NCI-H82 treated with DMSO at 0.1 percent for 48 hours (cell line): ENCODE measurements around the gene BTD.

Experiments used
- DNase-seq: peaks from one replicate; lab custom pipeline; 2025; ENCODE audit not compliant: unreplicated experiment; lab: John Stamatoyannopoulos, UW

BTD gene

DNA sequence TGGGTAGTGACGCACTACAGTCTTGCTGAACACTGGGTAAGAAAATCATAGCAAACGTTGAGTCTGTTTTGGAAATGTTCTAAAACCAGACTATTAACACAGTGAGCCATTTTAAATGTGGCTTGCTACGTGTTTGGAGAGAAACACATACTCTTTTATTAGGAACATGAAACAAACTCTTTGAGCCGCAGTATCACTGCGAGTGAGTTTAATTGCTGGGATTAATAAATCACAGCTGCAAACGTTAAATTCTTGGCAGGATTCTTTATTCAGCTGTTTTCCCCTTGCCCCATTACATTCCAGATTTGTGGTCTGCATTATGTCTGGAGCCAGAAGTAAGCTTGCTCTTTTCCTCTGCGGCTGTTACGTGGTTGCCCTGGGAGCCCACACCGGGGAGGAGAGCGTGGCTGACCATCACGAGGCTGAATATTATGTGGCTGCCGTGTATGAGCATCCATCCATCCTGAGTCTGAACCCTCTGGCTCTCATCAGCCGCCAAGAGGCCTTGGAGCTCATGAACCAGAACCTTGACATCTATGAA is 33.6 kb downstream of the BTD start:
- DNase-seq, result no peak

DNA sequence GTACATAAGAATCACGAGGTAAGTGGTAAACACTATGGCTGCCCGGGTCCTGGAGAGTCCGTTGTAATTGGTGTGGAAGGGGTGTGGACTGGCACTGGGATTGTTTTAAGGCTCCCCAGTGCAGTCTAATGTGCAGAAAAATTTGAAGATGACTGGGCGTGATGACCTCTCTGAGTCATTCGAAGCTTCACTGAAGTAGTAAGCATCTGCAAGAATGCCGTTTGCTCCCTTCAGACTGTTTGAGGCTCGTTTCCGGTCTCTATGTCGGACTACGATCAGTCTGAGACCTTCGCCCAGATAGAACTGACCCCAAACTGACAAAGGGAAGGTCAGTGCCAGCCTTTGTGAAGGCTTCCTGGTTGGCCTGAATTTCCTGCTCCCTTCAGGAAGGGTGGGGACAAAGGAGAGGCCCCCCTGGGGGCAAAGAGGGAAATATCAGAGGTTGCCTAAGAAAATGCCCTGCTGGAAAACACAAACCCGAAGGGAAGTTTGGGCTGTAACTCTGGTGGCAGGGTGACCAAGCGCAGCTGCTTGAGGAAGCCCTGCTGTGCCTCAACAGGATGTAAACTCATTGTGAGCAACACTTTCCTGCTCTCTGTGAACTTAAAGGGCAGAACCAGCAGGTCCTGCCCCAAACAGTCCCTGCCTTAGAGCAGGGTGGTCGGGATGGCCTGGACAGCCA is 34.6 kb downstream of the BTD start:
- DNase-seq, result no peak

DNA sequence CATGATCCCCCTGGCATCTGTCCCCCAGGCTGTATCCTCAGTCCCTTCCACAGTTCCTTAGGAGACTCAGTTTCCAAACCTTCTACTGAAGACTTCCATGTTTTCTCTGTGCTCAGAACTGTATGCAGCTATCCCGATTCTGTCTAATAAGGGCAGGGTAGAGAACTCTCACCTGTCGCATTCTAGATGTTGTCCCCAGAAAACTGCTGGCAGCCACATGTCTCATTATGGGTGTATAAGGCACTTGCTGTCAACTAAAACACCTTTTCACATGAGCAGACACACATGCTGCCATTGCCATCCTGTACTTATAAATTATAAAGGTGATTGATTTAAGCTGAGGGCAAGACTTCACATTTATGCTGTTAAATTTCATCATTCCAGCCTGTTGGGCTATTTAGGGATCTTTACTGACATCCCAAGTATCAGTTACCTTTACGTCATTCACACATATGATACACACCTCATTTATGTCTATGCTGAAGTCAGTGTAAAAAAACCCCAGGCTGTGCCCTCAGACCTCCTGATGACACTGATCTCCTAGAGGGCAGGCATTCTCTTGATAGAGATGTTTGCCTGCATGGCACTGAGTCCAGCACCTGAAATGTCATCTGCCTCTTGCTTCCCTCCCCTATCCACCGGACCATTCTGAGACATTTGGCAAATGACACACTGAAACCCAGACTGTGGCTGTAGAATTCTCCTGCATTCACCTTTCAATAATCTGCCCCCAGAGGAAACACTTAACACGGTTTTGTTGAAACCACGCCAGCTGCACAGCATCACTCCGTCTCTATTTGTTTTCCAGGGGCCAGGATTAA is 35.8 kb downstream of the BTD start:
- DNase-seq, result no peak

DNA sequence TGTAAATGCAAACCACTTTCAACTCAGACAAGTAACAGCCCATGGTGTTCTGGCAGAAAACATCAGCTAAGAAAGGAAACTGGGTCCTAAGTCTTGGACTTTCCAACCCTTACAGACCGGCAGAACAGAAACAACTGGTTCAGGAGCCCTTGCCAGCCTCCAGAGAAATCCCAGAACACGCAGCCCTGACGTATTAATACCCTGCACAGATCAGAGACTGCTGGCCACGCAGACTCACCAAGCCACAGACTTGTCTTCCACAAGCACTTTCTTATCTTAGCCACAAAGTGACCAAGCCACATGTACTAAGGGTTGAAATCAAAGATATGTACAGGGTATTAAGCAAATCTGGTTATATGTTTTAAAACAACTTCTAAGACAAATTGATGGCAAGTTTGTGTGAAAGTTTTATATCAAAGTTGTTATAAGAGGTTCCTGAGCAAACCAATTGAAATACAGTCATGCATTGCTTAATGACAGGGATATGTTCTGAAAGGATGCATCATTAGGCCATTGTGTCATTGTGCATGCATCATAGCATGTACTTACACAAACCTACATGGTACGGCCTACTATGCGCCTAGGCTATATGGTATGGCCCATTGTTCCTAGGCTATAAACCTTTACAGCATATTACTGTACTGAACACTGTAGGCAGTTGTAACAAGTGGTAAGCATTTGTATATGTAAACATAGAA is 36.8 kb downstream of the BTD start:
- no peak for DNase-seq

- no peak for DNase-seq
Observed at GRCh38 chr3:15638891-15639262, 37.3 kb downstream of the BTD start.

DNA sequence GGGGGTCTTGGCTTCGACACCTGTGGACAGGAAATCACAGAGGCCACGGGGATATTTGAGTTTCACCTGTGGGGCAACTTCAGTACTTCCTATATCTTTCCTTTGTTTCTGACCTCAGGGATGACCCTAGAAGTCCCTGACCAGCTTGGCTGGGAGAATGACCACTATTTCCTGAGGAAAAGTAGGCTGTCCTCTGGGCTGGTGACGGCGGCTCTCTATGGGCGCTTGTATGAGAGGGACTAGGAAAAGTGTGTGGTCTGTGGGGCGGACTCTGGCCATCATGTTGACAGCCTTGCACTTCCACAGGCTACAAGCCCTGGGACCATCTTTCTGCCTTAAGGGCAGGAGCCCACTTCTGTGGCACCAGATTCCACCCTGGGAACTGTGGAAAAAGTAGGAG is 43.7 kb downstream of the BTD start:
- no peak for DNase-seq

DNA sequence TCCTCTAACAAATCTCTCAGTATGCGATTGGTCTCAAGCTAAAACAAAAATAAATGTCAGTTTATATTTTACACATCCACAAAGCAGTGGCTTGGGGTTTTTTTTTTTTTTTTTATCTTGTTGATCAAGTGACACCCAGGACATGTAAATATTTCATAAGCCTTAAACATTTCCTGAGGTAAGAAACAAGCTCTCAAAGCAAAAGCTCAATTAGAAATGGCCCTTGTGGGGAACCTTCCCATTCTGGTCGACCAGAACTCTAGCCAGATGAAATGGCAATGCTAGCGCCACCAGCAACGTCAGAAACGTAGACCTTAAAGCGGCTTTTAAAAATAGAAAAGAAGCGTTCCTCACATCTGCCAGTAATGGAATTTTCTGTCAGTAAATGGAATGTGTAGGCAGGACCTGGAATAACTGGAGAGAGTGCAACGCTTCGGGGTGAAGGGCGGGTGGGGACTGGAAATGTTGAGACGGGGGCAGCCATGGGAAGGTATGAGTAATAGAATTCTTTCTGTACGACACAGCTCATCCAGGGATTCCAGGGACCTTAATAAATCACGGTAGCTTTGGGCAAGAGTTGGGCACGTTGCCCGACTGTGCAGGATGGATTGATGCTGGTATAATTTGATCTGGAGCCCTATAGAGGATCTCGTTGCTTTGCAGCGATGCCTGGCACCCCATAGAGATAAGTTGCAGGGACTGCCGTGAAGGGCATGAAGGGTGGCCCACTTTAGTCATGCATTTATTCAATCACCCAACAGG is 44.4 kb downstream of the BTD start:
- no peak for DNase-seq

DNA sequence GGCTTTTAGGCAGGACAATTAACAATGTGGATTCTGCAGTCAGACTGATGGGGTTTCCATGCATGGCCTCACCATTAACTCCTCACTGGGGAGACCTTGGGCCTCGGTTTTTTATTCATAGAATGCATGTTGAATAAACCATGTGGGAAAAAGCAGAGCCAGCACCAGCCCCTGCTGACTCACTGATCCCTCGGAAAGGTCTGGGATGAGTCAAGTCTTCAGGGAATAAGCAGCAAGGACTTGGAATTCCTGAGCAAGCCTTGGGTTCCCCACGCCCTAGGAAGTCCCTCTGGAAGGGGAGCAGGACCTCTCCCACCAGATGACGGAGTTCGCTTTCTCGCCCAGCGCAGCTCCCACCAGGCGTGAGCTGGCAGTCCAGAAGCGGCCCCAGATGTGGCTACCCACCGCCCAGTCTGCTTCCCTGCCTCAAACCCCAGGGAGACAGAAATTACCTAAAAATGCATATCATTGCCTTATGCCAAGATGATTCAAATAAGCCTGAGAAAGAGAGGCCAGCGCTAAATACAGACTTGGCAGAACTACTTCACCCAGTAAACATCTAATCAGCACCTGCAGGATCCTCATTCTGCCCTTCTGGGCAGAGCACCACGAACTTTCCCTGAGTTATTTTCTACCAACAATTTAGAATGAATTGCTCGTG is 45.4 kb downstream of the BTD start:
- DNase-seq, result no peak

DNA sequence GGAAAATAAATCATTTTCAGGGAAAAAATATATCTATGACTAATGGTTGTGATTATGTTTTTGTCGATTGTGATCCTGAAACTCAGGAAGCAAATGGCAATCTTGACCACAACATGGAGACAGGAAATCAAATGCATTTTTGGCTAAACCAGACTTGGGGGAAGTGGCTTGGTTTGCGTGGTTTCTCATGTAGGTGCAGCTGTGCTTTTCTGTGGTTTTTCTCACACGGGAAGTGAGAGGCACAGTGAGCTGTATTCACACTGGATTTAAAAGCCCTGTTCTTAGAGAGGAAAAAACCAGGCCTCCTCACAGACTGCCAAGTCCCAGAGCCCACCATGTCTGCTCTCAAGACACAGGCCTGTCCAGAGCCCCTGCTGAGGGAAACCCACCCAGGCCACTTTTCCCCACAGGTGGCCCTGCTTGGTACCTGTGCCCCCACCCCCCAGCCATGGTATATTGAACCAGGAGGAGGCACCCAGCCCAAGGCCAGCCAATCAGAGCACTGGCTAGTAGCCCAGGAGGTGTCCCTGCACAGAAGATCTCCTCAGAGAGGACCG is 46.1 kb downstream of the BTD start:
- DNase-seq, result no peak

DNA sequence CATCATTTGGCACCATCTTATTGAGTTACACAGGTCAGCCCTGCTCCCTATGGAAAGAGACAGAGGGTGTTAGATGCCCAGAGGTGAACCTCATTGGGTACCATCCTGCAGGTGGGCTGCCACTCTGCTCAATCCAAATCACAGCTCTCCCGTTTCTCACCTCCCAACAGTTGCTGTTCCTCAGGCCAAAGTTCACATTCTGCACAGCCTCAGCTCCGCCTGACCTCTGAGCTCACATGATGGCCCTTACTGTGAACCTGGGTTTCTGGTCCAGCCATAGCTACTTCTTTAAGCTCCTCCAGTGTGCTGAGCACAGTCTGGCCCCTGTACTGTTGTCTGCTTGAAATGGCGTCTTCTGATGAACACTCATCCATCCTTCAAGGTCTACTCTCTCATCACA is 47.8 kb downstream of the BTD start:
- DNase-seq, result no peak

- DNase-seq, result no peak
Observed at GRCh38 chr3:15649858-15650257, 48.3 kb downstream of the BTD start.

DNA sequence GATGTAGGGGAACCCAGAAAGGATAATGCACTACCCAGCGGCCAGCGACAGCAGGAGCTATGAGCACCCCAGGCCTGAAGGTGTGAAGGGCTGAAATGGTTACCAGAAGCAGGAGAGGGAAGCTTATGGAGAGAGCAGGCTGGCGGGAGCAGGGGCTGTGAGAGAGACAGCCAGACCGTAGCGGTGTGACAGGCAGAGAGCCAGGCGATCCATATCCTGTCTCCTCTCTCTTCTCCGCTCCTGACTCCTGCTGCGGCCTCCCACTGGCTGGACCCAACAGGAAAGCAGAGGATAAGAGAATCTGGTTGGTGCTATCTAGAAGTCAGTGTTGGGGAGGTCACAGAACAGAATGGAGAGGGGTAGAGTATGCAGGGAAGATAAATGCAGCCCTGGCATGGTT is 49.9 kb downstream of the BTD start:
- DNase-seq, result no peak

DNA sequence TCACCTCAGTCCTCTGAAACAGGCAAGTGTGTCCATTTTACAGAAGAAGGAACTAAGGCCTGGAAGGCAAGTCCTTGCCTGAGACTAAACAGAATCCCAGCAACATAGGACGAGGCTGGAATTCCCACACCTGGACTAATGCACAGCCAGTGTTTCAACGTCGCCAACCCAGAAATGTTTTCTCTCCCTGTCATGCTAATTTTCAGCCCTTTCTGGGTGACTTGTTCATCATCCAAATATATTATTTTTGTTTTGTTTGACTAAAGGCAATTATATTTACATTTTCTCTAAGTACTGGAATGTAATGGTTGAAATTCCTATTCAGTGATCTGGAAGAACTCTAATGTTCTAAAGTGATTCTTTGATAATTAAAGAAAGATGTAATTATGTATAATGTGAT is 51.8 kb downstream of the BTD start:
- DNase-seq, result no peak

DNA sequence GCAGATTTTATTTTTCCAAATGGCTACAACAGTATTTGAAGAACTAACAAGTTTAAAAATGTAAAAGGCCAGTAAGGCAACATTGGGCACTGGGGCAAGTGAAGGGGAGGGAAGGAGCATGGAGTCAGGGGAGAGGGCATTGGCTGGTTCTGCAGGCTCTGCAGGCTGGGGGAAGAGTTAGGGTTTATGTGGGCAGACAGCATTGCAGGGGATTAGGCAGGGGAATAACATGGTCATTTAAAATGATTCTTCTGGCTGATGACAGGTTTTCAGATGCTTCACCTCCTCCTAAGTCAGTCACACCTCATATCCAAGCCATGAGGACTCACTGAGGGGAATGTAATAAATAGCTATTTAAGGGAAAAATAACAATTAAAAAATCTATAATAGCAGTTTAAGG is 52.6 kb downstream of the BTD start:
- DNase-seq, result no peak

DNA sequence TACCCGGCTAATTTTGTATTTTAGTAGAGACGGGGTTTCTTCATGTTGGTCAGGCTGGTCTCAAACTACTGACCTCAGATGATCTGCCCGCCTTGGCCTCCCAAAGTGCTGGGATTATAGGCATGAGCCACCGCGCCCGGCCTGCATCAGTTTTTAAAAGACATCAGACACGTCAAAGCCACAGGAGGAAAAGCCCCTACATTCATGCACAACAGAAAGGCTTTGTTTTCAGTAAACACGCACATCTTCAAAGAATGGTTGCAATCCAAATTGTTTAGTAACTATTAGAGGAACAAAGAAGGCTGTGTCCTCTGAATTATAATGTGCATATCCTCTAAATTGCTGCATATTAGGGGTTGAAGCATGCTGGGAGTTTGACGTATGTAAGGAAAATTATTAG is 53.3 kb downstream of the BTD start:
- no peak for DNase-seq

GRCh38 chr3:15656342-15656741 is 54.8 kb downstream of the BTD start:
- no peak for DNase-seq

DNA sequence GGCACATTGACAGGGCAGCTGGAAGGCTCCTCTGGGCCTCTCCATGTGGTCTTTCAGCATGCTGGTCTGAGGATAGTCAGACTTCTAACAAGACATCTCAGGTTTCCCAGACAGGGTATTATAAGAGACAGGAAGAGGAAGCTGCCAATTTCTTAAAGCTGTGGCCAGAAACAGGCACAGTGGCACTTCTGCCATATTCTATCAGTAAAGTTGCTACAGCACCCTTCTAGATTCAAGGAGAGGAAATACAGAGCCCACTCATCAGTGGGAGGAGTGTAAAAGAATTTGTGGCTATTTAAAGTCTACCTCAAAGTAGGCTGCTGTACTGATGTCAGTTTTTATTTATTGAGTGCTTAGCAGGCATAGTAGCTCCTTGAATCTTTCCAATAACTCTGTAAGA is 55.5 kb downstream of the BTD start:
- no peak for DNase-seq

- peak; percentile 10 for DNase-seq
Observed at GRCh38 chr3:15659254-15659975, 57.9 kb downstream of the BTD start.

GRCh38 chr3:15660055-15660935 is 58.8 kb downstream of the BTD start:
- no peak for DNase-seq
